C4-2B (cell line): ENCODE measurements around the gene CCL27.

ENCODE experiments used
- CTCF ChIP-seq: fragments of 450-650 bp; conservative IDR thresholded peaks from 2 replicates; pipeline ENCODE4 v1.5.1; 2017; ENCODE audit warnings: mild to moderate bottlenecking
- ZFX ChIP-seq: fragments of 450-650 bp; IDR thresholded peaks from 2 replicates; pipeline ENCODE4 v1.6.1; 2017

- TF ChIP-seq ZFX (no peak), CTCF (no peak)
Measured at GRCh38 chr9:34691936-34692315, 29.5 kb upstream of the CCL27 start.
